Effector memory CD8-positive, alpha-beta T cell (primary cell): ENCODE results near the gene CROCC2.
"Not testable (repeated sequence)": the region's sequence is repeated elsewhere in the genome, so short reads cannot be mapped to it uniquely, and the experiment has no call there.

Experiments
- ATAC-seq: fragments of 150-1000 bp; cut with Tn5 transposase; replicated peaks from 2 replicates; pipeline ENCODE4 v1.10.0; 2021; ENCODE audit warnings: mild to moderate bottlenecking, moderate library complexity
- DNase-seq, 3 experiments: peaks; one replicate each; pipeline ENCODE4 v3.0.0; 2021
- H3K27ac Mint-ChIP-seq, 2 donors: one replicate each; pipeline ENCODE4 v1.8.0; 2022; ENCODE audit warnings: mild to moderate bottlenecking in 2 of 2, mixed read lengths in 2 of 2, moderate library complexity in 2 of 2
- H3K27me3 Mint-ChIP-seq, 2 donors: one replicate each; pipeline ENCODE4 v1.8.0; 2022; ENCODE audit warnings: mixed read lengths in 2 of 2
- H3K36me3 Mint-ChIP-seq: one replicate; pipeline ENCODE4 v1.8.0; 2022; ENCODE audit warnings: mild to moderate bottlenecking, moderate library complexity, mixed read lengths; ENCODE audit not compliant: insufficient read depth
- H3K4me1 Mint-ChIP-seq, 2 donors: one replicate each; pipeline ENCODE4 v1.8.0; 2022; ENCODE audit warnings: low read depth in 2 of 2, mixed read lengths in 2 of 2
- H3K4me3 Mint-ChIP-seq, 2 donors: one replicate each; pipeline ENCODE4 v1.8.0; 2022; ENCODE audit warnings: mild to moderate bottlenecking in 2 of 2, mixed read lengths in 2 of 2, moderate library complexity in 2 of 2
- H3K9me3 Mint-ChIP-seq, 2 donors: one replicate each; pipeline ENCODE4 v1.8.0; 2022; ENCODE audit warnings: mixed read lengths in 2 of 2

CROCC2 gene

DNA sequence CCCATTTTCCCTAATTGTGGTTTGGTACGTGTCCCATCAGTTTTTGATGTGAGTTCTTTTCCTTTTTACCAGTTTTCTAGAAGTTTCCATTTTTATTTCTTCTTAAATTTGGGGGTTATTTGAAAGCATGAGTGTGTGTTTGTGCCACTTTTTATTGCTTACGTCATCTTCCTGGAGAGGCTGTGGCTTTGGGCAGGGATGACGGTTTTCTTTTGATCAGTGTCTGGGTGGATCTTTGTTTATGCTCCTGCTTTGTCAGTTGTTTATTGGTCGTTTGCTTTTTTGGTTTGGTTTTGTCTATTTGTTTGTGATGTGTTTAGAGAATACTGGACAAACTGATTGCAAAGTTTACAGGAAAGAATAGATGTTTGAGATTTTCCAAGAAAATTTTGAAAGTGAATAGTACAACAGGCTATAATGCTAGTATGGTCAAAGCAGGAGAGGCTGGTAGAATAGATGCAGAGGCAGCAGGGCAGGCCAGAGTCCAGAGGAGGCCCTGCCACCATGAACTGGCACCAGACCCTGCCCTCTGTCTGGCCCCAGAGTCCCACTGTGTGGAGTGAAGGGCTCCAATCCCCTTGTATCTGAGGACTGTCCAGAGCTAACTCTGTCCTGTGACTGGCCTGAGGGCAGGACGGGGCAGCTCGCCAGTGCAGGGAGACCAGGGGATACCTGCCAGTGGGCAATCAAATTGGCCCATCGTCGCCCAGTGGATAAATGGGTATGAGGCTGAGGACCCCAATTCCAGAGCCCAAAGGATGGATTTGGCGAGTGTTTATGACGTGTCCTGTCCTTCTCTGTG, 68.8 kb downstream of the CROCC2 start:
- H3K36me3 Mint-ChIP-seq, result no peaks in the 10 kb centered on the region
- H3K4me3 Mint-ChIP-seq, result no peak overlapping the region
- H3K27me3 Mint-ChIP-seq, result peaks cover 22 to 43% of the 10 kb centered on the region in 2 donors
- DNase-seq (no peak), ATAC-seq (no peak)
- no peak overlapping the region for H3K27ac Mint-ChIP-seq
- peaks cover 3 to 5% of the 10 kb centered on the region in 2 donors for H3K4me1 Mint-ChIP-seq
- H3K9me3 Mint-ChIP-seq, result no peaks in the 10 kb centered on the region

DNA sequence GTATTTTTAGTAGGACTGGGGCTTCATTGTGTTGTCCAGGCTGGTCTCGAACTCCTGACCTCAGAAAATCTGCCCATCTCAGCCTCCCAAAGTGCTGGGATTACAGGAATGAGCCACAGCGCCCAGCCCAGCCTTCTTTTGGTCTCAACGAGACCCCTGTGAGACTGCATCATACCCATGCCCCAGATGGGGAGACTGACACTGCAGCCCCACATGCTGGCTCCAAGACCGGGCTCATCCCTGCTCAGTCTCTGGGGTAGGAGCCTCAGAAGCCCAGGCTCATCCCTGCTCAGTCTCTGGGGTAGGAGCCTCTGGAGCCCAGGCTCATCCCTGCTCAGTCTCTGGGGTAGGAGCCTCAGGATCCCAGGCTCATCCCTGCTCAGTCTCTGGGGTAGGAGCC, 69.8 kb downstream of the CROCC2 start:
- not testable (repeated sequence) for DNase-seq, H3K4me1 Mint-ChIP-seq, H3K4me3 Mint-ChIP-seq, H3K27ac Mint-ChIP-seq, H3K36me3 Mint-ChIP-seq, H3K9me3 Mint-ChIP-seq, ATAC-seq
- H3K27me3 Mint-ChIP-seq, result peaks cover 22 to 41% of the 10 kb centered on the region in 2 donors

DNA sequence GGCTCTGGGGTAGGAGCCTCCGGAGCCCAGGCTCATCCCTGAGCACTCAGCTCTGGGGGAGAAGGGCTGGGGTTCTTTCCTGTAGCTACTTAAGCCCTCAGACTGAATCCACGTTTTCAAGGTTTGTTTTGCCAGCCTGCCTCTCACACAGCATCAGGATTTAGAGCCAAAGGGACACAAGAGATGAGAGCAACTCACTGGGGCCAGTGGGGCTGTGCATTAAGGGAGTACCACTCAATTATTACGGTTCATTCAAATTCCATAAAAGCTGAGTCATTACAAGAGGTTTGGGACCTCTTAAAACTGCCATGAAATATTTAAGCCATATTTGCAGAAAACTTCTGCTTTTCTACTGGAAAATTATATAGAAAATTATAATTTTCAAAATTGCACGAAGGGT, 75.1 kb downstream of the CROCC2 start:
- peaks cover 13 to 41% of the 10 kb centered on the region in 2 donors for H3K27me3 Mint-ChIP-seq
- H3K9me3 Mint-ChIP-seq, result no peaks in the 10 kb centered on the region
- ATAC-seq, result no peak
- H3K27ac Mint-ChIP-seq, result no peak overlapping the region
- peaks cover 0 to 2% of the 10 kb centered on the region in 2 donors for H3K4me1 Mint-ChIP-seq
- no peaks in the 10 kb centered on the region for H3K36me3 Mint-ChIP-seq
- no peak for DNase-seq
- no peak overlapping the region for H3K4me3 Mint-ChIP-seq

DNA sequence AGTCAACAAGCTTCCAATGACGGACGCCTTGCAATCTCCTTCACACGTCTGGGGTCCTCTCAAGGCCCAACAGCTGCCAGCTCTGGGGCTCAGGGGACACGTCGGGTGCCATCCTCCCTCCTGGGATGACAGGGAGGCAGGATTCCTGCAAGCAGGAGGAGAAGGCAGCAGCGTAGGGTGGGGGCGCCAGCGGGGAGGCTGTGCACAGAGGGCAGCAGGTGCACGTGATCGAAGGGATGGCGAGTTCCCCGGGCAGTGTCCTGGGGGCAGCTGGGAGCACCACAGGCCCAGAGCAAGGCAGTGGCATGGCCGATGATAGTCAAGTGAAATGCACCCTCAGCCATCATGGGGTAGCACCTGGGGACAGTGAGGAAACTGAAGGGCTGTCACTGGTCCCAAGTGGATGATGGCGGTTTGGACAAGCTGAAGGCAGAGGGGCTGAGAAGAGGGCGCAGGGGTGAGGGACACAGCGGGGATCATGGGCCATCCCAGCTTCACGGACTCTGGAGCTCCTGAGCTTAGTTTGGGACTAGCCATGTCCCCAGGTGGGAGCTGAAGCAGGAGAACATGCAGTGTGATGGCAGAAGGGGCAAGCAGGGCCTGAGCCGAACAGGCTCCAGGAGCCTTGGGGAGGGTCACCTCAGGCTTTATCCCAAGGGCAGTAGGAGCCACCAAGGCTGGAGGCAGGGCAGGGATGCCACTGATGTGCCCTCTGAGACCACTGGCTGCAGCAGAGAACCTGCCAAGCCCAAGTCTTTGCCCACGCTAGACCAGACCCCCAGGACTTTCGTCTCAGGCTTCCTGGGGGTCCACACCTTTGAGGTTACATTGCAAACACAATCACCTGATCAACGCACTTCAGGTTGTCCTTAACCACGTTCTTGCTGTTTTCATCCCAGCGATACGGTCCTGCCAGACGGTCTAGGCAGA, 76.0 kb downstream of the CROCC2 start:
- no peak overlapping the region for H3K4me3 Mint-ChIP-seq
- no peaks in the 10 kb centered on the region for H3K36me3 Mint-ChIP-seq
- peaks cover 13 to 41% of the 10 kb centered on the region in 2 donors for H3K27me3 Mint-ChIP-seq
- H3K9me3 Mint-ChIP-seq, result no peaks in the 10 kb centered on the region
- DNase-seq, result no peak
- H3K27ac Mint-ChIP-seq, result no peak overlapping the region
- peaks cover 0 to 2% of the 10 kb centered on the region in 2 donors for H3K4me1 Mint-ChIP-seq
- no peak for ATAC-seq

DNA sequence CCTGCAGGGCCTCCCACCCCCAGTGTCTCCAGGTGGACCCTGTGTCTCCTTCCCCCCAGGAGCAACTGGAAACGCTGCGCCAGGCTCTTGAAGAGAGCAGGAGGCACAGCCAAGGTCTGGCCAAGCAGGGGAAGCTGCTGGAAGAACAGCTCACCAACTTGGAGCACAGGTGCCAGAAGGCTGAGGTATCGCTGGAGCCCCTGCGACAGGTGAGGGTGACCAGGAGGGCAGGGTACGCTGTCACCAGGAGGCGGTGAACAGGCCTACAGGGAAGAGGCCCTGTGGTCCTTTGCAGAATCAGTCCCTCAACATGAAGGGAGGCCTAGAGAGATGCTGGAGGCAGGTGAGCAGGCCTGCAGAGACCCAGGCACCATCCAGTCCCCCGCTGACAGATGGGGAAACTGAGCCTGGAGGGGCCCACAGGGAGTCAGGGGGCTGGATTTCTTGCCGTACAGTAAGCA, 76.7 kb downstream of the CROCC2 start:
- ATAC-seq (no peak), DNase-seq (no peak)
- Mint-ChIP-seq H3K27me3 (peaks cover 13 to 44% of the 10 kb centered on the region in 2 donors), H3K4me3 (no peak overlapping the region), H3K9me3 (no peaks in the 10 kb centered on the region), H3K27ac (no peak overlapping the region), H3K4me1 (peaks cover 0 to 2% of the 10 kb centered on the region in 2 donors), H3K36me3 (no peaks in the 10 kb centered on the region)

DNA sequence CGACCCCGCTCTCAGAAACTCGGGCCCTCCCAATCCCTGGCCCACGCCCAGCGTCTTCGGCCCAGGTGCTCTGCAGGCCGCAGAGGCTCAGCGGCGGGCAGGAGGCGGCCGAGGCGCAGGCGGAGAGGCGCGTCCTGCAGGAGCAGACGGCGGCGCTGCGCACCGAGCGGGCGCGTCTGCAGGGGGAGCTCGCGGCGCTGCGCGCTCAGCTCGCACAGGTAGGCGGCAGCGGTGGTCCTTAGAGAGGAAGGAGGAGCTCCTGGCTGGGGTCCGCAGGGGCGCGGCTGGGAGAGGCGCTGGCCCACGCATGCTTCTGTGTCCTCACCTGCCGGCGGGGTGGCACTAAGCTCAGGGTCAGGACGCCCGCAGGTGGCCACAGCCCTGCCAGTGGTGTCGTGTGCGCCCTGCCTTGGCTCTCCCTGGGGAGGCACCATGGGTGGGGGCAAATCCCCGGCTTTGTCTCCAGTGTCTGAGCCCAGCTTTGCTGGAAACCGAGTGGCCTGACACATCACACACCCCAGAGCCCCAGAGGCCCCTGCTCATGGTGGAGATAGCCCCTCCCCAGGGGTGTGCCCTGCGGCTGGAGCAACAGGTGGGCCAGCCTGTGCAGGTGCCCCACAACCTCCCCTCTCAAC, 77.3 kb downstream of the CROCC2 start:
- DNase-seq (no peak), ATAC-seq (no peak)
- Mint-ChIP-seq H3K27me3 (peaks cover 13 to 48% of the 10 kb centered on the region in 2 donors), H3K9me3 (no peaks in the 10 kb centered on the region), H3K27ac (no peak overlapping the region), H3K4me1 (peaks cover 0 to 2% of the 10 kb centered on the region in 2 donors), H3K36me3 (no peaks in the 10 kb centered on the region), H3K4me3 (no peak overlapping the region)

DNA sequence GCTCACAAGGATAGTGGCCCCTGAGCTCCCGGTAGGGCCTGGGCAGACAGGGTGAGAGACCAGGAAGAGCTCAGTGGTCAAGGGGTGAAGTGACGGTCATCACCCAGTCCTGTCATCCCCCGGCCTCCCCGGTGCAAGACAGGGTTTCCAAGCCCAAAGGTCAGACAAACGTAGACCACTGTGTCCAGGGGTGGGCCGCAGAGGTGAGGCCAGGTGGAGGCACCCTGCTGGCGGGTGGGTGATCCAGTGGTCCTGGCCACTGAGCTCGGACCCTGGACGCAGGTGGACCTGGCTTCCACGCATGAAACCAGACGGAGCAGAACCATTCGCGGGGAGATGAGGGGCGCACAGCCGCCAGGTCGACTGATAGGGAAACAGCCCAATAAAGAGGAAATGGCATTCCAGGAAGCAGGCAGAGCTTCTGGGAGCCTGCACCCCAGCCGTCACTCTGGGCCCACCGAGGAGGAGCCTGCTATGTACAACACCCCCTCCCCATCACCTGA, 77.9 kb downstream of the CROCC2 start:
- H3K27ac Mint-ChIP-seq, result no peak overlapping the region
- peaks cover 13 to 48% of the 10 kb centered on the region in 2 donors for H3K27me3 Mint-ChIP-seq
- ATAC-seq, result no peak
- peaks cover 0 to 2% of the 10 kb centered on the region in 2 donors for H3K4me1 Mint-ChIP-seq
- no peaks in the 10 kb centered on the region for H3K36me3 Mint-ChIP-seq
- DNase-seq, result no peak
- no peak overlapping the region for H3K4me3 Mint-ChIP-seq
- no peaks in the 10 kb centered on the region for H3K9me3 Mint-ChIP-seq

DNA sequence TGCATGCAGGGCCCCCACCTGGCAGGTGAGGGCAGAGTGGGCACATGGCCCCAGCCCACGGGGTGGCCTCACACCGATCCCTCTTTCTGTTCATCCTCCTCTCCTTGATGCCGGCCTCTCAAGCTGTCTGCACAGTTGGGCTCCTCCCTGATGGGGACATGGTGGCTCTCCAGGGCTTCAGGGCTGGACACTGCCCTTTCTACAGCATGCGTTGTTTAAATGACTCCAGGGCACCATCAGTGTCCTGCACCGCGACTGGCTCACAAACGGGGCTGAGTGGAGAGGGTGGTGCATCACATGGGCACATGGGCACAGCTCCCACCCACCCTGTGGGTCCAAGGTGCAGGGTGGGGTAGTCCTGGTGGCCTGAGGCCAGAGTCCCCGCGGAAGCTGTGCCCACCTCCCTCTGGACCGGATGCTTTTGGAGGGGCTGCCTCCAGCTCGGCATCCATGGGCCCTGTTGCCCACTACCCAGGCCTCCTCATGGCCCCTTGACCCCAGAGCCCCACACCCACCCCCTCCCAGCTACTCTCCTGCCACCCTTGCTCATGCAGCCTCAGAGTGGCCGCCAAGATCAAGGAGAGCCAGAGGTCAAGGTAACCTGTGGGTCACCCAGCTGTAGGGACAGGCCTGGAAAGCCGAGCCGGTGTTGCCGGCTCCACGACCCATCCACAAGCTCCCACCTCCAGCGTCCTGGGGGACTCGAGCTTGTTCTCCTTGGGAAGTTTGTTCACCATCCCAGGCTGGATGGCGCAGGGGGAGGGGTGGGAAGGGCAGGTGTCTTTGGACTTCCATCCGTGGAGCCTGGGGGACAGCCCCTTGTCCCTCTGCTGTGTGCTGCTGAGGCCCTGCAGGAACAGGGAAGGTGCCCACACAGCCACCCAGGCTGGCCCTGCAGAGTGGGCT, 80.0 kb downstream of the CROCC2 start:
- Mint-ChIP-seq H3K27ac (no peak overlapping the region), H3K4me1 (peaks cover 0 to 2% of the 10 kb centered on the region in 2 donors), H3K9me3 (no peaks in the 10 kb centered on the region), H3K36me3 (no peaks in the 10 kb centered on the region), H3K4me3 (no peak overlapping the region), H3K27me3 (peaks cover 13 to 47% of the 10 kb centered on the region in 2 donors)
- ATAC-seq (no peak), DNase-seq (no peak)

DNA sequence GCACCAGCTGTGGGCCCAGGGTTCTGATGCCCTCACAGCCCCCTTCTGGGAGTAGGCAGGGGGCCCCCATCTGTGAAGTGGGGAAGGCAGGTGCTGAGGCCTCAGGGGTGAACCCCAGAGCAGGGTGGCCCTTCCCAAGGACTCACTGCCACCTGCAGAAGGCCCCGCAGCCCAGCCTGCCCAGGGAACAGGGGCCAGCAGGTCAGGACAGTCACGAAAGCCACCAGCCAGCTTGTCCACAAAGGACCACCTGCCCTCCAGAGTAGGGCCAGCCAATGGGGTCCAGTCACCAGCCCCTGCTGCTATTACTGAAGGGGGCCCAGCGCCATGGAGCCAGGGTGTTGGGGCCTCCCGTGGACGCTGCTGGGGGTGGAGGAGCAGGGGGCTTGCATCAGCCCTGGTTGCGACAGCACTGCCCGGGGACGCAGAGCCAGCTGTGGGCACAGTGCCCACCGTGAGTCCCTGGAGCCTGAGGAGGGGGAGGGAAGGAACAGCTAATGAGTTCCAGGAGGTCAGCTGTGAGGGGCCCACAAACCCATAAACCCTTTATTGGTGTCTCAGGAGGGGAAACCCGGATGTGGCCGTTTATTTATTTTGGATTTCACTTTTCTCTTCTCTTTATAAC, 80.8 kb downstream of the CROCC2 start:
- H3K27me3 Mint-ChIP-seq, result peaks cover 13 to 41% of the 10 kb centered on the region in 2 donors
- DNase-seq (no peak), ATAC-seq (no peak)
- H3K4me3 Mint-ChIP-seq, result no peak overlapping the region
- H3K4me1 Mint-ChIP-seq, result peaks cover 0 to 2% of the 10 kb centered on the region in 2 donors
- H3K36me3 Mint-ChIP-seq, result no peaks in the 10 kb centered on the region
- no peak overlapping the region for H3K27ac Mint-ChIP-seq
- H3K9me3 Mint-ChIP-seq, result no peaks in the 10 kb centered on the region

DNA sequence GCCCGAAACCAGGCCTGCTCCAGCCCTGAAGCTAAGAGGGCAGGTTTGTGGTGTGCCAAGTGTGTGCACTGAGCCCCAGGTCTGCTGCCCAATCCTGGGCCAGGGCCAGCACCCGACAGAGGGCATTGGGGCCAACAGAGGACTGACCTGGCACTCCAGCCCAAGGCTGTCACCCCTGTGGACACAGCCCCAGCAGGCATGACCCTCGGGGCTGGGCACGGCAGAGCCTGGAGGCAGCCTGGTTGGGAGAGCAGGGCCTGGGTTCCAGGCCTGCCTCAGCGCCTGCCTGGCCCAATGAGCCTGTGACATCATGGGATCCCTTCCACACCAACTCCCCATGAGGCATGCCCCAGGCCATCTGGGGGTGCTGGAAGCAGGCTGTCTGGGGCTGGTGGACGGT, 81.5 kb downstream of the CROCC2 start:
- Mint-ChIP-seq H3K27me3 (peaks cover 13 to 41% of the 10 kb centered on the region in 2 donors), H3K9me3 (no peaks in the 10 kb centered on the region), H3K27ac (no peak overlapping the region), H3K4me1 (peaks cover 0 to 2% of the 10 kb centered on the region in 2 donors), H3K4me3 (no peak overlapping the region), H3K36me3 (no peaks in the 10 kb centered on the region)
- no peak for ATAC-seq
- no peak for DNase-seq

DNA sequence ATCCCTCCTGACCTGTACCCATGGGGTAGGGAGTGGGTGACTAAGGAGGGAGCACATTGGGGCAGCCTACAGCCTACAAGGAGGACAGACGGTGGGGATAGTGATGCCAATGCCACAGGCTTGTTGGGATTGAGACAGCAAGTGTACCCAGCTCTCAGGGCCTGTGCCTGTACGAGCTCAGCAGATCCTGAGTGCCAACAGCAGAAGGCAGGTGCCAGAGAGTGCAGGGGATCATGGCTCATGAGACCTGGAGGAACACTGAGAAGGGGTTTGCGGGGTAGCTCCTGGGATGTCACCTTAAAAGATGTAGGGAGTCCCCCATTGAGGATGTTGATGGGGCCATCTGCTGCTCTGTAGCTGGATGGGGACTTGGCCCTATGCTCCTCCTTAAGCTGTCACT, 82.0 kb downstream of the CROCC2 start:
- Mint-ChIP-seq H3K27ac (no peak overlapping the region), H3K27me3 (peaks cover 8 to 41% of the 10 kb centered on the region in 2 donors), H3K36me3 (no peaks in the 10 kb centered on the region), H3K4me1 (no peaks in the 10 kb centered on the region), H3K9me3 (no peaks in the 10 kb centered on the region), H3K4me3 (no peak overlapping the region)
- ATAC-seq (no peak), DNase-seq (no peak)

DNA sequence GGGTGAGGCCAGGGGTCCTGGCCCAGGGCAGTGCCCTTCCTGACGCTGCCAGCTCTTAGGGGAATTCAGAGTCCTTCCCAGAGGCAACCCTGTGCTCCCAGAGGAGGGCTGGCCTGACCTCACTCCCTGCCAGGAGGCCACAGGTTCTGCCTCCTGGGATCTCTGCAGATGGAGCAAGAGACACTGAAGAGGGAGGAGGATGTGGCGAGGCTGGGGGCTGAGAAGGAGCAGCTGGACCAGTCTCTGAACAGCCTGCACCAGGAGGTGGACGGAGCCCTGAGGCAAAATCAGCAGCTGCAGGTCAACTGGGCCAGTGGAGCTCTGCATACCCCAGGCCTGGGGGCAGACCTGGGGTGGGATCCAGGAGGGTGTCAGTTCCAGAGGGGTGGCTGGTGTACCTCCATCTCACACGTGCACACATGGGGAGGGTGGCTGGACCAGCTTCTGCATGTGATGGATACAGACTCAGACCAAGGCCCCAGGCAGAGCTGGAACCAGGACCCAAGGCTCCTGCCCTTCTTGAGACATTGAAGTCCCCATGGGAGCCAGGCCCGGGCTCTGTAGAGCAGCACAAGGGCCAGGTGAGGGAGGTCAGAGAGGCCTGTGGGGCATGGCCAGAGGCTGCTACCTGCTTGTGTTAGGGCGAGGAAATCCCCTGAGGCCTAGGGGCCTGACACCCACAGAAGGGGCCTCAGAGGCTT, 82.6 kb downstream of the CROCC2 start:
- H3K4me3 Mint-ChIP-seq, result no peak overlapping the region
- no peak for ATAC-seq
- H3K4me1 Mint-ChIP-seq, result no peaks in the 10 kb centered on the region
- DNase-seq, result no peak
- H3K36me3 Mint-ChIP-seq, result no peaks in the 10 kb centered on the region
- H3K27ac Mint-ChIP-seq, result no peak overlapping the region
- peaks cover 8 to 39% of the 10 kb centered on the region in 2 donors for H3K27me3 Mint-ChIP-seq
- no peaks in the 10 kb centered on the region for H3K9me3 Mint-ChIP-seq
